ENCODE data around the gene PRSS27. TPM values are rescaled to one million over a fixed set of nuclear protein-coding genes. Genes with fewer than 3 reads are reported as not detected.
"Not testable (repeated sequence)": the region's sequence is repeated elsewhere in the genome, so short reads cannot be mapped to it uniquely, and the experiment has no call there.

Gene PRSS27
- polyA plus RNA-seq, 1 donor (not counting 4 experiments of a cell fraction or from before 2014, with no cell fraction given): 0.20 TPM

GRCh38 chr16:2687531-2688308, 32.3 kb downstream of the PRSS27 start:
- TF ChIP-seq, protein P1, sequence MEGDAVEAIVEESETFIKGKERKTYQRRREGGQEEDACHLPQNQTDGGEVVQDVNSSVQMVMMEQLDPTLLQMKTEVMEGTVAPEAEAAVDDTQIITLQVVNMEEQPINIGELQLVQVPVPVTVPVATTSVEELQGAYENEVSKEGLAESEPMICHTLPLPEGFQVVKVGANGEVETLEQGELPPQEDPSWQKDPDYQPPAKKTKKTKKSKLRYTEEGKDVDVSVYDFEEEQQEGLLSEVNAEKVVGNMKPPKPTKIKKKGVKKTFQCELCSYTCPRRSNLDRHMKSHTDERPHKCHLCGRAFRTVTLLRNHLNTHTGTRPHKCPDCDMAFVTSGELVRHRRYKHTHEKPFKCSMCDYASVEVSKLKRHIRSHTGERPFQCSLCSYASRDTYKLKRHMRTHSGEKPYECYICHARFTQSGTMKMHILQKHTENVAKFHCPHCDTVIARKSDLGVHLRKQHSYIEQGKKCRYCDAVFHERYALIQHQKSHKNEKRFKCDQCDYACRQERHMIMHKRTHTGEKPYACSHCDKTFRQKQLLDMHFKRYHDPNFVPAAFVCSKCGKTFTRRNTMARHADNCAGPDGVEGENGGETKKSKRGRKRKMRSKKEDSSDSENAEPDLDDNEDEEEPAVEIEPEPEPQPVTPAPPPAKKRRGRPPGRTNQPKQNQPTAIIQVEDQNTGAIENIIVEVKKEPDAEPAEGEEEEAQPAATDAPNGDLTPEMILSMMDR (optimal IDR thresholded peaks at IDR 0.05 in 1 of 3, IDR thresholded peaks at IDR 0.05 in 1 of 3, conservative IDR thresholded peaks at IDR 0.05 in 1 of 3; ENCODE audit: extremely low read depth in 1 of 3, insufficient read depth in 2 of 3, low read length in 3 of 3): no peak
- no peak for TF ChIP-seq EZH2 (IDR thresholded peaks at IDR 0.05; ENCODE audit: low read length)
- no peak for DNase-seq (ENCODE audit: low read depth, low spot score)
- no peak for FAIRE-seq
- H3K36me3 ChIP-seq (ENCODE audit: control insufficient read depth in 2 of 2, extremely low read depth in 1 of 2, insufficient read depth in 2 of 2, low read length in 2 of 2): peaks cover 22 to 23% of the 10 kb centered on the region in 2 experiments
- H4K20me1 ChIP-seq (ENCODE audit: control insufficient read depth, extremely low read depth, insufficient read depth, low read length): peaks cover 9% of the 10 kb centered on the region
- dilution Hi-C loops (cut with MboI; ENCODE audit: extremely low pct_ligation_motif_present, low sequenced_read_pairs): no loop called here
- H3K27ac ChIP-seq (ENCODE audit: control insufficient read depth, insufficient read depth, low read length): no peak overlapping the region
- H3K9ac ChIP-seq (ENCODE audit: control insufficient read depth, extremely low read depth, insufficient read depth, low read length): no peak overlapping the region
- H3K27me3 ChIP-seq (ENCODE audit: control insufficient read depth, extremely low read depth, insufficient read depth, low read length): no peaks in the 10 kb centered on the region
- no peaks in the 10 kb centered on the region for H3K9me1 ChIP-seq (ENCODE audit: control insufficient read depth, extremely low read depth, insufficient read depth, low read length)
- H3K79me2 ChIP-seq (ENCODE audit: control insufficient read depth, insufficient read depth, low read length): peaks cover 63% of the 10 kb centered on the region
- no peak overlapping the region for H2AFZ ChIP-seq (ENCODE audit: control insufficient read depth, low read length)
- no peaks in the 10 kb centered on the region for H3K4me1 ChIP-seq (ENCODE audit: control insufficient read depth, extremely low read depth, insufficient read depth, low read length)
- no peaks in the 10 kb centered on the region for H3K9me3 ChIP-seq (ENCODE audit: control insufficient read depth, low read depth, low read length)
- no peak overlapping the region for H3K4me3 ChIP-seq (ENCODE audit: control insufficient read depth in 2 of 3, extremely low read depth in 1 of 3, insufficient read depth in 2 of 3, low read depth in 1 of 3, low read length in 3 of 3)
- no peak overlapping the region for H3K4me2 ChIP-seq (ENCODE audit: control insufficient read depth, extremely low read depth, insufficient read depth, low read depth, low read length)

- FAIRE-seq (no peak), DNase-seq (ENCODE audit: low read depth, low spot score) (no peak)
- Histone ChIP-seq H4K20me1 (ENCODE audit: control insufficient read depth, extremely low read depth, insufficient read depth, low read length) (peaks cover 9% of the 10 kb centered on the region), H3K9me1 (ENCODE audit: control insufficient read depth, extremely low read depth, insufficient read depth, low read length) (no peaks in the 10 kb centered on the region), H2AFZ (ENCODE audit: control insufficient read depth, low read length) (no peak overlapping the region), H3K9me3 (ENCODE audit: control insufficient read depth, low read depth, low read length) (no peaks in the 10 kb centered on the region), H3K4me3 (ENCODE audit: control insufficient read depth in 2 of 3, extremely low read depth in 1 of 3, insufficient read depth in 2 of 3, low read depth in 1 of 3, low read length in 3 of 3) (no peak overlapping the region), H3K79me2 (ENCODE audit: control insufficient read depth, insufficient read depth, low read length) (peaks cover 62% of the 10 kb centered on the region), H3K36me3 (ENCODE audit: control insufficient read depth in 2 of 2, extremely low read depth in 1 of 2, insufficient read depth in 2 of 2, low read length in 2 of 2) (peaks cover 18% of the 10 kb centered on the region in 2 experiments), H3K4me1 (ENCODE audit: control insufficient read depth, extremely low read depth, insufficient read depth, low read length) (no peaks in the 10 kb centered on the region), H3K9ac (ENCODE audit: control insufficient read depth, extremely low read depth, insufficient read depth, low read length) (no peak overlapping the region), H3K4me2 (ENCODE audit: control insufficient read depth, extremely low read depth, insufficient read depth, low read depth, low read length) (no peak overlapping the region), H3K27ac (ENCODE audit: control insufficient read depth, insufficient read depth, low read length) (no peak overlapping the region), H3K27me3 (ENCODE audit: control insufficient read depth, extremely low read depth, insufficient read depth, low read length) (no peaks in the 10 kb centered on the region)
- dilution Hi-C loops (cut with MboI; ENCODE audit: extremely low pct_ligation_motif_present, low sequenced_read_pairs): no loop called here
- TF ChIP-seq, protein P1 (optimal IDR thresholded peaks at IDR 0.05 in 1 of 3, IDR thresholded peaks at IDR 0.05 in 1 of 3, conservative IDR thresholded peaks at IDR 0.05 in 1 of 3; ENCODE audit: extremely low read depth in 1 of 3, insufficient read depth in 2 of 3, low read length in 3 of 3): no peak
- TF ChIP-seq EZH2 (IDR thresholded peaks at IDR 0.05; ENCODE audit: low read length): no peak
These were observed 33.0 kb downstream of the PRSS27 start for GRCh38 chr16:2686912-2687507.

DNA sequence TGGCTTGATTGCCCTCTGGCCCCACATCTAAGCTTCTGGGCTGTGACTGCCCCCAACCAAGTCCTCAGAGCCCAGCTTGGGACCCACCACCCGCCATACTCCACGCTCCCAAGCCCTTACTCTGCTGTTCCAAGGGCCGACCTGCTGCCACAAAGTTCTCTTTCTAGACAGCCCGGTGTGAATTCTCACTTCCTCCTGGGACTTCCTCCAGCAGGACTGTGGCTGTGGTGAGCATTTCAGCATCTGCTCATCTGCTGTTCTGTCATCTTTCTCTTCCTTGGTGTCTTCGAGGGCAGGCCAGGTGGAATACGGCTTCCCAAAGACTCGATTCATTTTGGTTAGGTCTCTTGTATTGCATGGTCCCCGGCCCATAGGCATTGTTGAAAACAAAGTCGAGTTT, 33.9 kb downstream of the PRSS27 start:
- H3K27me3 ChIP-seq (ENCODE audit: control insufficient read depth, extremely low read depth, insufficient read depth, low read length); H3K4me2 ChIP-seq (ENCODE audit: control insufficient read depth, extremely low read depth, insufficient read depth, low read depth, low read length); H2AFZ ChIP-seq (ENCODE audit: control insufficient read depth, low read length); H3K27ac ChIP-seq (ENCODE audit: control insufficient read depth, insufficient read depth, low read length); H4K20me1 ChIP-seq (ENCODE audit: control insufficient read depth, extremely low read depth, insufficient read depth, low read length); DNase-seq (ENCODE audit: low read depth, low spot score); H3K9me1 ChIP-seq (ENCODE audit: control insufficient read depth, extremely low read depth, insufficient read depth, low read length); H3K9ac ChIP-seq (ENCODE audit: control insufficient read depth, extremely low read depth, insufficient read depth, low read length); H3K9me3 ChIP-seq (ENCODE audit: control insufficient read depth, low read depth, low read length); H3K4me1 ChIP-seq (ENCODE audit: control insufficient read depth, extremely low read depth, insufficient read depth, low read length); H3K4me3 ChIP-seq (ENCODE audit: control insufficient read depth in 2 of 3, extremely low read depth in 1 of 3, insufficient read depth in 2 of 3, low read depth in 1 of 3, low read length in 3 of 3); dilution Hi-C loops (cut with MboI; ENCODE audit: extremely low pct_ligation_motif_present, low sequenced_read_pairs): not testable (repeated sequence)
- H3K36me3 ChIP-seq (ENCODE audit: control insufficient read depth in 2 of 2, extremely low read depth in 1 of 2, insufficient read depth in 2 of 2, low read length in 2 of 2): peaks cover 10 to 15% of the 10 kb centered on the region in 2 experiments
- peaks cover 62% of the 10 kb centered on the region for H3K79me2 ChIP-seq (ENCODE audit: control insufficient read depth, insufficient read depth, low read length)
- peak; percentile 17 for FAIRE-seq
